H1 (cell line): ENCODE results near the gene DNM2.

ENCODE experiments used
- CTCF ChIP-seq, 3 experiments: IDR thresholded peaks; 1 replicate in 2 of 3; 2 replicates in 1 of 3; pipeline versions ENCODE4 v1.5.1 to v1.6.1; 2011; ENCODE audit warnings: low read length in 3 of 3, mild to moderate bottlenecking in 3 of 3, inconsistent platforms in 2 of 3, low read depth in 1 of 3, moderate library complexity in 1 of 3; ENCODE audit not compliant: insufficient read depth in 1 of 3; ENCODE audit errors: control extremely low read depth in 1 of 3
- EP300 ChIP-seq, 2 experiments: IDR thresholded peaks; 1 replicate in 1 of 2; 2 replicates in 1 of 2; pipeline ENCODE4 v1.6.1; 2011 to 2012; ENCODE audit warnings: low read depth in 2 of 2, low read length in 2 of 2, mild to moderate bottlenecking in 2 of 2, borderline replicate concordance in 1 of 2, inconsistent platforms in 1 of 2, moderate library complexity in 1 of 2
- EZH2 ChIP-seq: fragments of 200-600 bp; sonication (generic); IDR thresholded peaks from 2 replicates; pipeline ENCODE4 v1.7.1; 2012; ENCODE audit warnings: low read depth, mild to moderate bottlenecking, moderate library complexity, low read length, inconsistent platforms; ENCODE audit not compliant: severe bottlenecking
- HDAC2 ChIP-seq, 2 experiments: fragments of 300-600 bp in 1 of 2; sonication (generic) in 1 of 2; IDR thresholded peaks; 2 replicates each; pipeline ENCODE4 v1.6.1; 2011 to 2012; ENCODE audit warnings: low read depth in 2 of 2, low read length in 2 of 2, mild to moderate bottlenecking in 2 of 2, moderate library complexity in 2 of 2, borderline replicate concordance in 1 of 2, inconsistent platforms in 1 of 2
- MAX ChIP-seq: IDR thresholded peaks from 2 replicates; pipeline ENCODE4 v1.6.1; 2012; ENCODE audit warnings: inconsistent platforms
- POLR2A ChIP-seq, 2 experiments: IDR thresholded peaks; 1 replicate in 1 of 2; 2 replicates in 1 of 2; pipeline ENCODE4 v1.6.1; 2011; ENCODE audit warnings: low read depth in 2 of 2, low read length in 2 of 2, mild to moderate bottlenecking in 2 of 2; ENCODE audit errors: control extremely low read depth in 1 of 2
- SIN3A ChIP-seq, 2 experiments: IDR thresholded peaks in 1 of 2; conservative IDR thresholded peaks in 1 of 2; 2 replicates each; pipeline ENCODE4 v1.6.1; 2011 to 2012; ENCODE audit warnings: low read length in 2 of 2, improper control_type of control experiment in 1 of 2, low read depth in 1 of 2, mild to moderate bottlenecking in 1 of 2
- SP1 ChIP-seq: IDR thresholded peaks from 2 replicates; pipeline ENCODE4 v1.6.1; 2011; ENCODE audit warnings: low read depth, low read length

GRCh38 chr19:10669246-10669645 lies 48.6 kb upstream of the DNM2 start:
- TF ChIP-seq MAX (no peak), SIN3A (conservative IDR thresholded peaks at IDR 0.05 in 1 of 2, IDR thresholded peaks at IDR 0.05 in 1 of 2; ENCODE audit: low read depth in 1 of 2, low read length in 2 of 2) (no peak), POLR2A (IDR thresholded peaks at IDR 0.05; ENCODE audit: control extremely low read depth in 1 of 2, low read depth in 2 of 2, low read length in 2 of 2) (no peak), HDAC2 (IDR thresholded peaks at IDR 0.05; ENCODE audit: borderline replicate concordance in 1 of 2, low read depth in 2 of 2, low read length in 2 of 2) (no peak), SP1 (no peak), EZH2 (no peak), CTCF (IDR thresholded peaks at IDR 0.05; ENCODE audit: control extremely low read depth in 1 of 3, insufficient read depth in 1 of 3, low read depth in 1 of 3, low read length in 3 of 3) (no peak), EP300 (IDR thresholded peaks at IDR 0.05; ENCODE audit: borderline replicate concordance in 1 of 2, low read depth in 2 of 2, low read length in 2 of 2) (no peak)
